Measurements from ENCODE around the gene SURF1.

DNA sequence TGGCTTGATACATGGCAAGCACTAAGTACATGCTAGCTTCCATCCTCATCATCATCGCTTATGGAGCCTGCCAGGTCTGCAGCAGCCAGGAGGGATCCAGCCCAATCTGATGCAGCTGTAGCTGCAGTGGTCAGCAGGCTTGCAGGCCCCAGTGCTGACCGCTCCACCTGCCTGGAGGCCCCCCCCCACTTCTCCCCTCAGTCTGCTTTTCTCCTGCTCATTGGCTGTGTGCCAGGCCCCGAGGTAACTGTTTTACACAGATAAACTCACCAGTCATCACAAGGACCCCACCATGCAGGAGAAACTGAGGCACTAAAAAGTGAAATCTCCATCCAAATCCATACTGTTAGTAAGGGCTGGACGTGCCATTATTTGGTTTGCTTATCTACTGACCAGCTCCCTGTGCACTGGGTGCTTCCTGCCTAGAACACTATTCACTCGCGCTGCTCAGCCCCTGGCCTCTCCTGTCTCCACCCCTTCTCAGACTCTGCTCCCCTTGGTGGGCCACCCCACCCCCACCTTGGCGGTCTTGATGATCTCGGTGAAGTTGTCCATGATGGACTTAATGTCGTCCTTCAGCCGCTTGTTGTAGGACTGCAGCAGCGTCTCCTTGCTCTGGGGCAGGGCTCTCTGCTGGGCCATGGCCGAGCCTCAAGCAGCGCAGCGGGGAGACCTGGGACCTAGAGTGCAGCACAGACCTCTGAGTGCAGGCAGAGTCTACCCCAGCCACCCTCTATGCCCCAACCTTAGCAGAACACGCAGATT lies 10.1 kb downstream of the SURF1 start:
- no peak for TF ChIP-seq POLR2A (IDR thresholded peaks at IDR 0.05)
- TF ChIP-seq, protein P1, sequence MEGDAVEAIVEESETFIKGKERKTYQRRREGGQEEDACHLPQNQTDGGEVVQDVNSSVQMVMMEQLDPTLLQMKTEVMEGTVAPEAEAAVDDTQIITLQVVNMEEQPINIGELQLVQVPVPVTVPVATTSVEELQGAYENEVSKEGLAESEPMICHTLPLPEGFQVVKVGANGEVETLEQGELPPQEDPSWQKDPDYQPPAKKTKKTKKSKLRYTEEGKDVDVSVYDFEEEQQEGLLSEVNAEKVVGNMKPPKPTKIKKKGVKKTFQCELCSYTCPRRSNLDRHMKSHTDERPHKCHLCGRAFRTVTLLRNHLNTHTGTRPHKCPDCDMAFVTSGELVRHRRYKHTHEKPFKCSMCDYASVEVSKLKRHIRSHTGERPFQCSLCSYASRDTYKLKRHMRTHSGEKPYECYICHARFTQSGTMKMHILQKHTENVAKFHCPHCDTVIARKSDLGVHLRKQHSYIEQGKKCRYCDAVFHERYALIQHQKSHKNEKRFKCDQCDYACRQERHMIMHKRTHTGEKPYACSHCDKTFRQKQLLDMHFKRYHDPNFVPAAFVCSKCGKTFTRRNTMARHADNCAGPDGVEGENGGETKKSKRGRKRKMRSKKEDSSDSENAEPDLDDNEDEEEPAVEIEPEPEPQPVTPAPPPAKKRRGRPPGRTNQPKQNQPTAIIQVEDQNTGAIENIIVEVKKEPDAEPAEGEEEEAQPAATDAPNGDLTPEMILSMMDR (IDR thresholded peaks at IDR 0.05): no peak
